ENCODE measurements around the gene HLA-DPA1. TPM values are rescaled to one million over a fixed set of nuclear protein-coding genes. Genes with fewer than 3 reads are reported as not detected.
A peak's percentile ranks its signal among the peaks of the same experiment; 100 is the strongest.

The HLA-DPA1 gene
- total and polyA plus RNA-seq, 10 of the 15 experiments (the other 5 are each of a cell fraction or from before 2014, with no cell fraction given), result 508 to 1,640 (median 829) TPM

DNA sequence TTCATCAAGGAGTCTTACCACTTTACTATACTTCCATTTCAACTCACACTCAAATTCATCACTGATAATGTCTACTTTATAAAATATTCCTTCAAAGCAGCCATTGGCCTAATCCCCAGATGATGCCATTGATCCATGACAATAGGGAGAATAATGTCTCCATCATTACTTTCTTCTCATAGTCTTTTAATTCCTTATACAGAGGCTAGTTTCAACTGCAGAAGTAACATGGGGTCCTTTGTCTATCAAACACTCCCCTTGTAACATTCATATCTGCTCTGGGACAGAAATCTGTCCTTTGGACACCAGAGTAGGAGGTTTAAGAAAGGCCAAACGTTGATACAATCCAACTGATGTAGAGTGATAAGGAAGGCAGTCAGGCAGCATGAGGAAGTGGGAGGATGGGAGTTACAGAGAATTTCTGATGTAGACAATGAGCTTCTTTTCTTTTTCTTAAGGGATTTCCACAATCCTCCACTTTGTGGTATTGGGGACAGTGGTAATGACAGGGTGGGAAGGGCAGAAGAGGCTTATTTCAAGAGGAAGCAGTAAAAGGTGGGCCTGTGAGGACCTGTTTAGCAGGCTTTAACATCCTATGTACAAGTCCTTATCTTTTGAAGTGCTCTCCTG lies 45.1 kb downstream of the HLA-DPA1 start (continued):
- TF ChIP-seq, protein P1, sequence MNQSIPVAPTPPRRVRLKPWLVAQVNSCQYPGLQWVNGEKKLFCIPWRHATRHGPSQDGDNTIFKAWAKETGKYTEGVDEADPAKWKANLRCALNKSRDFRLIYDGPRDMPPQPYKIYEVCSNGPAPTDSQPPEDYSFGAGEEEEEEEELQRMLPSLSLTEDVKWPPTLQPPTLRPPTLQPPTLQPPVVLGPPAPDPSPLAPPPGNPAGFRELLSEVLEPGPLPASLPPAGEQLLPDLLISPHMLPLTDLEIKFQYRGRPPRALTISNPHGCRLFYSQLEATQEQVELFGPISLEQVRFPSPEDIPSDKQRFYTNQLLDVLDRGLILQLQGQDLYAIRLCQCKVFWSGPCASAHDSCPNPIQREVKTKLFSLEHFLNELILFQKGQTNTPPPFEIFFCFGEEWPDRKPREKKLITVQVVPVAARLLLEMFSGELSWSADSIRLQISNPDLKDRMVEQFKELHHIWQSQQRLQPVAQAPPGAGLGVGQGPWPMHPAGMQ (IDR thresholded peaks at IDR 0.05; ENCODE audit: borderline replicate concordance), result no peak
- no peak for TF ChIP-seq RBBP5 (conservative IDR thresholded peaks at IDR 0.05)
- no peak for TF ChIP-seq JUND (IDR thresholded peaks at IDR 0.05; ENCODE audit: low read depth, low read length)
- TF ChIP-seq, protein P2, sequence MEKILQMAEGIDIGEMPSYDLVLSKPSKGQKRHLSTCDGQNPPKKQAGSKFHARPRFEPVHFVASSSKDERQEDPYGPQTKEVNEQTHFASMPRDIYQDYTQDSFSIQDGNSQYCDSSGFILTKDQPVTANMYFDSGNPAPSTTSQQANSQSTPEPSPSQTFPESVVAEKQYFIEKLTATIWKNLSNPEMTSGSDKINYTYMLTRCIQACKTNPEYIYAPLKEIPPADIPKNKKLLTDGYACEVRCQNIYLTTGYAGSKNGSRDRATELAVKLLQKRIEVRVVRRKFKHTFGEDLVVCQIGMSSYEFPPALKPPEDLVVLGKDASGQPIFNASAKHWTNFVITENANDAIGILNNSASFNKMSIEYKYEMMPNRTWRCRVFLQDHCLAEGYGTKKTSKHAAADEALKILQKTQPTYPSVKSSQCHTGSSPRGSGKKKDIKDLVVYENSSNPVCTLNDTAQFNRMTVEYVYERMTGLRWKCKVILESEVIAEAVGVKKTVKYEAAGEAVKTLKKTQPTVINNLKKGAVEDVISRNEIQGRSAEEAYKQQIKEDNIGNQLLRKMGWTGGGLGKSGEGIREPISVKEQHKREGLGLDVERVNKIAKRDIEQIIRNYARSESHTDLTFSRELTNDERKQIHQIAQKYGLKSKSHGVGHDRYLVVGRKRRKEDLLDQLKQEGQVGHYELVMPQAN (conservative IDR thresholded peaks at IDR 0.05), result no peak
- no peak for TF ChIP-seq RCOR1 (conservative IDR thresholded peaks at IDR 0.05; ENCODE audit: low read depth, low read length)
- TF ChIP-seq IKZF2 (IDR thresholded peaks at IDR 0.05), result peak in 1 of 2 experiments; percentile 19; a peak in 1 of 4 replicates
- TF ChIP-seq, protein P3, sequence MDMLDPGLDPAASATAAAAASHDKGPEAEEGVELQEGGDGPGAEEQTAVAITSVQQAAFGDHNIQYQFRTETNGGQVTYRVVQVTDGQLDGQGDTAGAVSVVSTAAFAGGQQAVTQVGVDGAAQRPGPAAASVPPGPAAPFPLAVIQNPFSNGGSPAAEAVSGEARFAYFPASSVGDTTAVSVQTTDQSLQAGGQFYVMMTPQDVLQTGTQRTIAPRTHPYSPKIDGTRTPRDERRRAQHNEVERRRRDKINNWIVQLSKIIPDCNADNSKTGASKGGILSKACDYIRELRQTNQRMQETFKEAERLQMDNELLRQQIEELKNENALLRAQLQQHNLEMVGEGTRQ (IDR thresholded peaks at IDR 0.05; ENCODE audit: borderline replicate concordance, low read depth, low read length), result no peak
- no peak for TF ChIP-seq POU2F2 (IDR thresholded peaks at IDR 0.05; ENCODE audit: borderline replicate concordance, low read depth, low read length)
- TF ChIP-seq RB1 (IDR thresholded peaks at IDR 0.05; ENCODE audit: borderline replicate concordance), result 0 out of 2 replicates have a peak, but pooled peaks have one; percentile 12
- no peak for TF ChIP-seq NR2C1 (IDR thresholded peaks at IDR 0.05)
- TF ChIP-seq, protein P4, sequence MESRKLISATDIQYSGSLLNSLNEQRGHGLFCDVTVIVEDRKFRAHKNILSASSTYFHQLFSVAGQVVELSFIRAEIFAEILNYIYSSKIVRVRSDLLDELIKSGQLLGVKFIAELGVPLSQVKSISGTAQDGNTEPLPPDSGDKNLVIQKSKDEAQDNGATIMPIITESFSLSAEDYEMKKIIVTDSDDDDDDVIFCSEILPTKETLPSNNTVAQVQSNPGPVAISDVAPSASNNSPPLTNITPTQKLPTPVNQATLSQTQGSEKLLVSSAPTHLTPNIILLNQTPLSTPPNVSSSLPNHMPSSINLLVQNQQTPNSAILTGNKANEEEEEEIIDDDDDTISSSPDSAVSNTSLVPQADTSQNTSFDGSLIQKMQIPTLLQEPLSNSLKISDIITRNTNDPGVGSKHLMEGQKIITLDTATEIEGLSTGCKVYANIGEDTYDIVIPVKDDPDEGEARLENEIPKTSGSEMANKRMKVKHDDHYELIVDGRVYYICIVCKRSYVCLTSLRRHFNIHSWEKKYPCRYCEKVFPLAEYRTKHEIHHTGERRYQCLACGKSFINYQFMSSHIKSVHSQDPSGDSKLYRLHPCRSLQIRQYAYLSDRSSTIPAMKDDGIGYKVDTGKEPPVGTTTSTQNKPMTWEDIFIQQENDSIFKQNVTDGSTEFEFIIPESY (IDR thresholded peaks at IDR 0.05), result no peak
- no peak for TF ChIP-seq SIX5 (IDR thresholded peaks at IDR 0.05; ENCODE audit: low read depth, low read length, severe bottlenecking)
- TF ChIP-seq ZNF384 (IDR thresholded peaks at IDR 0.05; ENCODE audit: borderline replicate concordance, low read depth, low read length), result no peak
- TF ChIP-seq SREBF2 (IDR thresholded peaks at IDR 0.05; ENCODE audit: low read length), result no peak

Measured in GM12878 (cell line).